Peyer's patch (tissue), 4 donors: Measurements from ENCODE around the gene AGAP1. TPM values are rescaled to one million over a fixed set of nuclear protein-coding genes. Genes with fewer than 3 reads are reported as not detected.

Experiments used
- DNase-seq, 3 donors: peaks; one replicate each; pipeline ENCODE4 v3.0.0-alpha.2; 2017 to 2019
- H3K27ac ChIP-seq, 4 donors: fragments of 200-600 bp; sonication (generic); one replicate each; pipeline ENCODE4 v1.5.1; 2016 to 2019
- H3K27me3 ChIP-seq, 2 donors: fragments of 200-600 bp; sonication (generic); one replicate each; pipeline ENCODE4 v1.5.1; 2019
- H3K36me3 ChIP-seq, 3 donors: fragments of 200-600 bp; sonication (generic); one replicate each; pipeline ENCODE4 v1.5.1; 2016 to 2019
- H3K4me1 ChIP-seq, 4 donors: fragments of 200-600 bp; sonication (generic); one replicate each; pipeline ENCODE4 v1.5.1; 2016 to 2019
- H3K4me3 ChIP-seq, 4 donors: fragments of 200-600 bp; sonication (generic); 1 replicate in 3 of 4; 2 replicates in 1 of 4; pipeline ENCODE4 v1.5.1; 2016 to 2019; ENCODE audit warnings: mild to moderate bottlenecking in 1 of 4
- H3K9me3 ChIP-seq, 4 donors: fragments of 200-600 bp; sonication (generic); one replicate each; pipeline ENCODE4 v1.5.1; 2016 to 2019; ENCODE audit warnings: mild to moderate bottlenecking in 1 of 4
- CTCF ChIP-seq, 6 experiments: fragments of 450-650 bp in 4 of 6; fragments of 200-600 bp in 2 of 6; sonication (generic) in 1 of 6; IDR thresholded peaks; one replicate each; pipeline ENCODE4 v1.5.1; 2017 to 2019; ENCODE audit warnings: antibody characterized with exemption in 6 of 6, mild to moderate bottlenecking in 3 of 6, moderate library complexity in 1 of 6
- POLR2A ChIP-seq, 2 donors: fragments of 450-650 bp; IDR thresholded peaks; one replicate each; pipeline ENCODE4 v1.5.1; 2017; ENCODE audit warnings: antibody characterized with exemption in 2 of 2, mild to moderate bottlenecking in 2 of 2, moderate library complexity in 2 of 2
- total RNA-seq, 4 donors: library from RNA; depleted of rRNA; stranded (reverse); fragments of >200 nt; gene quantifications; one replicate each; pipeline ENCODE4 v1.1.0, GENCODE V29; 2016

The AGAP1 gene
- total RNA-seq, 4 donors from 2014 or later, result 55.7 to 79.1 (median 66.9) TPM

DNA sequence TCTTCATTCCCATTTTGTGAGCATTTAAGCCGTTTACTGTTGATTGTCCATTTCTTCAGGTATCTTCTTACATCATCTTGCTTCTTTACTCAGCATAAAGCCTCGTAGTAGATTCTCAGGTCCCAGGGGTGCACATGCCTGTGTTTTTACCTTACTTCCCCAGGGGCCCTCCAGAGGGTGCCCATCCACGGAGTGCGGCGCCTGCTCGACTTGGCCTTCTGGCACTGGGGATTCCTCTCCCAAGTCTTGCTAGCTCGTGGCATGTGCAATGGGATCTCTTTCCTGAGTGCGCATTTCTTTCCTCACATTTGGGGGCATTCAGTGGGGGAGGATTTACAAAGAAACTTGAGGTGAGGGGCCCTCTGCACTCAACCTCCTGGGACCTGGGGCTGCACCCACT, 148.1 kb downstream of the AGAP1 start:
- Histone ChIP-seq H3K27me3 (no peaks in the 10 kb centered on the region), H3K36me3 (no peaks in the 10 kb centered on the region), H3K4me3 (no peak overlapping the region), H3K27ac (peak overlapping the region in 1 of 4 donors; percentile 84), H3K9me3 (no peaks in the 10 kb centered on the region), H3K4me1 (peaks cover 0 to 51% (median 8%) of the 10 kb centered on the region in 4 donors)
- TF ChIP-seq CTCF (IDR thresholded peaks at IDR 0.05) (no peak), POLR2A (IDR thresholded peaks at IDR 0.05) (no peak)
- no peak for DNase-seq

DNA sequence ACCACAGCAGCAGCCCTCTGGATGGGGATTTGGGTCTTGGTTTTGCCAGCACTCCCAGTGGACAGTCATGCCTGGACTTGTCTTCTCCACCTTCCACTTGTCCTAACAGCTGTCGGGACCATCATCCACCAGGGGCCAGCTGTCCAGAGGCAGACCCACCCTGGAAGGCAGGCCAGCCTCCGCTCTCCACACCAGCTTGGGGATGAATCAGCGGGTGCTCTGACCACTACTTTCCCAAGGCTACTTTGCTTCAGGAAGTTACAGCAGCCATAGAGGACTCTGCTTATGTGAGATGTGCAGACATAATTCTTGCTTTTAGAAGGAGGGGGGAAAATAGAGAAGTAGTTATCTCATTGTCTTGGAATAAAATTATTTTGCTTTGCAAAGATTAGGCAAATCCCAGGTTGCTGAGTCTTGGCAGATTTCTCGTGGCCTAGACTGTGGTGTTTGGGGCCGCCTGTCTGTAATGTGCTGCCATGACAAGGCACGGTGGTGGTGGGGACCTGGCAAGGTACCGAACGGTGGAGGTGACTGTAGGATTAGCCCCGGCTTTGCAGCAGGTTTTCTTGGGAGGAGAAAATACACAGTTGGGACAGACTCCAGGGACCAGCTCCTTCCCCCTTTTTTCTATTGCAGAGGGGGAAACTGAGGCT, 148.7 kb downstream of the AGAP1 start:
- H3K4me3 ChIP-seq, result no peak overlapping the region
- H3K4me1 ChIP-seq, result peaks cover 0 to 46% (median 8%) of the 10 kb centered on the region in 4 donors

GRCh38 chr2:235643680-235644511, 150.1 kb downstream of the AGAP1 start:
- H3K4me3 ChIP-seq, result no peak overlapping the region
- no peaks in the 10 kb centered on the region for H3K36me3 ChIP-seq
- H3K4me1 ChIP-seq, result peaks cover 0 to 33% (median 7%) of the 10 kb centered on the region in 4 donors
- H3K27ac ChIP-seq, result peak overlapping the region in 1 of 4 donors; percentile 61
- no peak for DNase-seq
- no peaks in the 10 kb centered on the region for H3K9me3 ChIP-seq
- TF ChIP-seq POLR2A (IDR thresholded peaks at IDR 0.05), result no peak
- no peak for TF ChIP-seq CTCF (IDR thresholded peaks at IDR 0.05)
- no peaks in the 10 kb centered on the region for H3K27me3 ChIP-seq

More for the DNA sequence above, 148.7 kb downstream of the AGAP1 start:
- DNase-seq, result no peak
- no peak for TF ChIP-seq POLR2A (IDR thresholded peaks at IDR 0.05)
- no peak for TF ChIP-seq CTCF (IDR thresholded peaks at IDR 0.05)
- H3K9me3 ChIP-seq, result no peaks in the 10 kb centered on the region
- H3K36me3 ChIP-seq, result no peaks in the 10 kb centered on the region
- peak overlapping the region in 2 of 4 donors; percentile 50 to 84 for H3K27ac ChIP-seq
- no peaks in the 10 kb centered on the region for H3K27me3 ChIP-seq

DNA sequence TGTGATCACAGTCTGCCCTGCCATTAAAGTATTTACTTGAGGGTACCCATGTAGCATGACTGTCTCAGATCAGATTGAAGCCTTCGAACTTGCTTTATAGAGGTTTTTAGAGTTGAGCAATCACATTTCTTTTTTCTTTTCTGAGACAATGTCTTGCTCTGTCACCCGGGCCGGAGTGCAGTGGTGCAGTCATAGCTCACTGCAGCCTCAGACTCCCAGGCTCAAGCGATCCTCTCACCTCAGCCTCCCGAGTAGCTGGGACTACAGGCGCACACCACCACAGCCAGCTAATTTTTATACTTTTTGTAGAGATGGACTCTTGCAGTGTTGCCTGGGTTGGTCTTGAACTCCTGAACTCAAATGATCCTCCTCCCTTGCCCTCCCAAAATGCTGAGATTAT, 153.4 kb downstream of the AGAP1 start:
- no peak overlapping the region for H3K4me3 ChIP-seq
- no peak overlapping the region for H3K27ac ChIP-seq
- H3K36me3 ChIP-seq, result no peaks in the 10 kb centered on the region
- no peaks in the 10 kb centered on the region for H3K27me3 ChIP-seq
- H3K4me1 ChIP-seq, result peaks cover 0 to 3% (median 0%) of the 10 kb centered on the region in 4 donors
- no peaks in the 10 kb centered on the region for H3K9me3 ChIP-seq
- no peak for TF ChIP-seq CTCF (IDR thresholded peaks at IDR 0.05)
- no peak for DNase-seq

DNA sequence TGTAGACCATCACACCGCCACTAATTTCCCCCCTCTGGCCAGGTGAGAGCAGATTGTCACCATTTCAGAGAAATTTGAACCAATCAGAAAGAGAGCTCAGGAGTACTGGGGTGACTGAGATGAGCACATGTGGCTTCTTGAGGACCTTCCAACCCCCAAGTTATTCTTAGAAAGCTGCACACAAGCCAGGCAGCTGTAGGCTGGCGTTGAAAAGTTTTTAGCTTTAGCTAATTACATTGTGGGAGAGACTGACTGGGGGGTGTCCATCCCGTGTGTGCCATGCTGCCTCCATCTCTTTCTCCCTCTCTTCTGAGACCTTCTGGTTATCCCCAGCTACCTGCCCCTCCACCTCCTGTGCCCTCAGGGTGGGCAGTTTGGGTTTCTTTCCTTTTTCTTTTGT, 154.0 kb downstream of the AGAP1 start:
- H3K9me3 ChIP-seq, result no peaks in the 10 kb centered on the region
- no peak for TF ChIP-seq POLR2A (IDR thresholded peaks at IDR 0.05)
- no peak for TF ChIP-seq CTCF (IDR thresholded peaks at IDR 0.05)
- H3K4me3 ChIP-seq, result no peak overlapping the region
- no peaks in the 10 kb centered on the region for H3K27me3 ChIP-seq
- H3K36me3 ChIP-seq, result no peaks in the 10 kb centered on the region
- no peaks in the 10 kb centered on the region for H3K4me1 ChIP-seq
- DNase-seq, result no peak
- H3K27ac ChIP-seq, result no peak overlapping the region
